Central memory CD8-positive, alpha-beta T cell (primary cell): ENCODE measurements around the gene ZNF236.

Experiments used
- ATAC-seq: fragments of 150-1000 bp; cut with Tn5 transposase; replicated peaks from 2 replicates; pipeline ENCODE4 v1.10.0; 2022; ENCODE audit warnings: mild to moderate bottlenecking, moderate FRiP score, moderate number of reproducible peaks; ENCODE audit not compliant: poor library complexity, severe bottlenecking; ENCODE audit errors: extremely low read depth
- DNase-seq, 2 donors: peaks; one replicate each; pipeline ENCODE4 v3.0.0; 2021; ENCODE audit warnings: low spot score in 2 of 2
- H3K27ac Mint-ChIP-seq: one replicate; pipeline ENCODE4 v1.8.0; 2022; ENCODE audit warnings: low read depth, mild to moderate bottlenecking, moderate library complexity, mixed read lengths
- H3K27me3 Mint-ChIP-seq: one replicate; pipeline ENCODE4 v1.8.0; 2022; ENCODE audit warnings: mixed read lengths
- H3K36me3 Mint-ChIP-seq: one replicate; pipeline ENCODE4 v1.8.0; 2022; ENCODE audit warnings: mild to moderate bottlenecking, moderate library complexity, mixed read lengths; ENCODE audit not compliant: insufficient read depth
- H3K4me1 Mint-ChIP-seq: one replicate; pipeline ENCODE4 v1.8.0; 2022; ENCODE audit warnings: mixed read lengths
- H3K4me3 Mint-ChIP-seq: one replicate; pipeline ENCODE4 v1.8.0; 2022; ENCODE audit warnings: mild to moderate bottlenecking, moderate library complexity, mixed read lengths
- H3K9me3 Mint-ChIP-seq: one replicate; pipeline ENCODE4 v1.8.0; 2022; ENCODE audit warnings: mixed read lengths

Gene ZNF236

DNA sequence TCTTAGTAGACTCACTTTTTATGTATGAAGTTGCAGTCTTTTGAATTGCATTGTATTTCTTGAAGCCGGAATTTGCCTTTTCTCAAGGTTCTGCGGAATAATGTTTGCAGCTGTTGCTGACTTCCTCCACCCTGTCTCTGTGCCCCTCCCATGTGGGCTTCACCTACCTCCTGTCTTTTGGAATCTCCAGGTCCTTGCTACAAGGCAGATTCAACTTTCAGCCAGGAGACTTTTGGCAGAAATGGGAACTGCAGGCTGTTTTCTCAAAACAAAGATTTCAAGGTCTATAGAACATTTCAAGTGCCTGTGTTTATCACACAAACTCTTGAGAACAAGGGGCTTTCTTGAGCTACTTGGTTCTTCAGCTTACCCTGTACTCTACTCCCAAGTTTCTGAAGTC, 25.6 kb downstream of the ZNF236 start:
- DNase-seq = no peak
- Mint-ChIP-seq H3K9me3 (no peaks in the 10 kb centered on the region), H3K27ac (no peak overlapping the region), H3K36me3 (peaks cover 11% of the 10 kb centered on the region), H3K27me3 (no peaks in the 10 kb centered on the region), H3K4me1 (peaks cover 42% of the 10 kb centered on the region), H3K4me3 (no peak overlapping the region)
- no peak for ATAC-seq

DNA sequence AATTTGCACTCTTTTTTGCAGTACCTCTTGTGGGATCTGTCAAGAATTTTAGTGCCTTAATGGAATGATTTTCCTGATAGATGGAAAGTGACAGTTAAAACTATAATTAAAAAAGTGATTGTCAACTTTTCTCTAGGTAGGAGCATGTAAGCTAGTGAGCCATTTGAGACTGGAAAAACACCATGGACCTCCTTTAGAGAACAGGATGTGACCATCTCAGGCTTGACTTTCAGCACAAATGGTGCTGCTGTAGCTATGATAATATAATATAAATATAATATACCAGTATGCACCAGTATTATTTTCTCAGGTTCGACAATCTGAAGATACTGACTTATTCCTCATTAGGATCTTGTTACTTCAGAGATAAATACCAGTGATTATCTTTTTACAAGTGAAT, 27.8 kb downstream of the ZNF236 start:
- H3K36me3 Mint-ChIP-seq = peaks cover 16% of the 10 kb centered on the region
- H3K27ac Mint-ChIP-seq = no peak overlapping the region
- ATAC-seq (no peak), DNase-seq (no peak)
- no peaks in the 10 kb centered on the region for H3K9me3 Mint-ChIP-seq
- H3K27me3 Mint-ChIP-seq = no peaks in the 10 kb centered on the region
- no peak overlapping the region for H3K4me3 Mint-ChIP-seq
- peaks cover 24% of the 10 kb centered on the region for H3K4me1 Mint-ChIP-seq

DNA sequence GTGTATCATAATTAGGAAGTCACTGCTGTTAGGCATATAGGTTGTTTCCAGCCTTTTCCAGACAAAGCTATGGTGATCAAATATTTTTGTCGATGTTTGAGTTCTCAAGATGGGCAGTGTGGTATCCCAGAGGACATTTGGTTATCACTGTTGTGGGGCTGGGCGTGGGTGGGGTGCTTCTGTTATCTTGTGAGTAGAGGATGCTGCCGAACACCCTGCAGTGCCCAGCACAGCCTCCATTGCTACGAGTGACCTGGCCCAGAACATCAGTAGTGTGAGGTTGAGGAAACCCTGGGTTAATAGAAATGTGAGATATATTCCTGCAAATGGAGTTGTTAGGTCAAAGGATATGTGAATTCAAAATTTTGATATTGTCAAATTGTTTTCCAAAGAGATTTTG, 33.2 kb downstream of the ZNF236 start:
- Mint-ChIP-seq H3K27ac (no peak overlapping the region), H3K4me1 (peaks cover 15% of the 10 kb centered on the region), H3K9me3 (no peaks in the 10 kb centered on the region), H3K27me3 (no peaks in the 10 kb centered on the region), H3K4me3 (no peak overlapping the region), H3K36me3 (peaks cover 23% of the 10 kb centered on the region)
- ATAC-seq = no peak
- no peak for DNase-seq

DNA sequence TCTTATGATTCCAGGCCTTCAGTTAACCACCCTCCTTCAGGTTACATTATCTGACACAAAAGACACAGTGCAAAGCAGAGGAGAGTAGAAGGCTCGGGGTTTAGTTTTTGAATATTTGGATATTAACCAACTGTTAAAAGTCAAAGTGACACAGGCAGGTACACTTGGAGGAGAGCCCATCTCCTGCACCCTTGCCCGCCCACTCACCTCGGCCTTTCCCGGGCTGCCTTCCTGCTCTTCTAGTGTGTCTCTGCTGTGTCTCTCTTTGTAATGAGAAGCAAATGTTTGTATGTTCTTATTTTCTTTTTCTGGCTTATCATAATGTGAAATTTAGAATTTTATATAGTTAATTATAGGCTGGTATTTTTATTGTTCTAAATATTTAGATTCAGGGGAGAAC, 35.1 kb downstream of the ZNF236 start:
- Mint-ChIP-seq H3K9me3 (no peaks in the 10 kb centered on the region), H3K36me3 (peaks cover 23% of the 10 kb centered on the region), H3K27me3 (no peaks in the 10 kb centered on the region), H3K27ac (peak overlapping the region; percentile 47), H3K4me1 (peaks cover 15% of the 10 kb centered on the region), H3K4me3 (no peak overlapping the region)
- ATAC-seq (no peak), DNase-seq (no peak)

DNA sequence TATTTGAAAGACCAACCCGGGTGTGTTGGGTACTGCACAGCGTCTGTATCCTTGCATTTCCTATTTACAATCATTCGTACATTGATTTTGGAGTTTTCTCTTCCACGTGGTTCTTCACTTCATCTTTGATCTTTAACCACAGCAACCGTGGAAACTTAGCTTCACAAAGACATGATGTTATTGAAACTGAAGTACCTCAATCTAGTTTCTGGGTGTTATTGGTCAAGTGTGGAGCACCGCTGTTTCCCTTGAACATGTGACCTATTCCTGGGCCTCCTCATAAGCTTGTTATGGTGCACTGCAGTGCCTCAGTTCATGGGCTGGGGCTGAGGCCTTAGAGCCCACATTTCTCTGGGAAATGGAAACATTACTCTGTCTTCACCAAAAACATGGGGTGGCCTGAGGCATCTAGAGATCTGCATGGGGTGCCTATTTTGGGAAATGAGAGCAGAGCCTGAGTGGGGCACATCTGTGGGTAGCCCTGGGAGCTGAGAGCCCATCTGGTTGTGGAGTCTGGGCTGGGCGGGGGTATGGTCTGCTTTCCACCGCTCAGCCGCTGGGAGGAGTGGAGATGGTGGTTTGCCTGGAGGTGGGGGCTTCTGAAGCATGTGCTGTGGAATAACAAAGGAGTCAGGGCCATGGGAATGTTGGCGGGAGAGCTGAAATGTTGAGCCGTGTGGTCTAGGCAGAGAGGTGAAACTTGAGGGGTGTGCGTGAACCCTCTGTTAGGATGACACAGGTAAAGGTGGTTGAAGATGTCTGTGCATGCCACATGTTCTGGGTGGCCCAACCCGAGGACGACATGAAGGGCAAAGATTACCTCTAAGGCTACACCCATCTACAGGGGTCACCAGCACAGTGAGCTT, 37.4 kb downstream of the ZNF236 start:
- Mint-ChIP-seq H3K9me3 (no peaks in the 10 kb centered on the region), H3K36me3 (peaks cover 25% of the 10 kb centered on the region), H3K4me1 (peaks cover 15% of the 10 kb centered on the region), H3K4me3 (no peak overlapping the region), H3K27ac (peak overlapping the region; percentile 39), H3K27me3 (no peaks in the 10 kb centered on the region)
- DNase-seq (no peak), ATAC-seq (no peak)

DNA sequence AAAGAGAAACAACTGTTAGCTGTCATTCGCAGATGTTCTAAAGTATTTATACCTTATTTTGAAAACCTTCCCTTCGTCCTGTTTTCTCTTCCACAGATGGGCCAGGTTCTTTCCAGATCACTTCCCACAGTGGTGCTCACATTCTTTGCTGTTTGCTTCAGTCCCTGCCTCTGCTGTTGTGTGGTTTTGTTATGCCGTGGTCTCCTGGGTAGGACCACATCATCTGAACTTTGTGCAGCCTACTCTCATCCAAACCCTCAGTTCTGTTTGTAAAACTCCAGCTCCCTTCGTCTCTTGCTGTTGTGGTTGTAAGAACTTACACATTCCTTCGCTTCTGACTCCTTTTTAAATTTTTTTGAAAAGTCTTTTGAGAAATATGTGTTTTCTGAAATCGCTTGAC, 38.1 kb downstream of the ZNF236 start:
- DNase-seq = no peak
- Mint-ChIP-seq H3K4me1 (peaks cover 15% of the 10 kb centered on the region), H3K27ac (no peak overlapping the region), H3K36me3 (peaks cover 23% of the 10 kb centered on the region), H3K9me3 (no peaks in the 10 kb centered on the region), H3K4me3 (no peak overlapping the region), H3K27me3 (no peaks in the 10 kb centered on the region)
- ATAC-seq = no peak

DNA sequence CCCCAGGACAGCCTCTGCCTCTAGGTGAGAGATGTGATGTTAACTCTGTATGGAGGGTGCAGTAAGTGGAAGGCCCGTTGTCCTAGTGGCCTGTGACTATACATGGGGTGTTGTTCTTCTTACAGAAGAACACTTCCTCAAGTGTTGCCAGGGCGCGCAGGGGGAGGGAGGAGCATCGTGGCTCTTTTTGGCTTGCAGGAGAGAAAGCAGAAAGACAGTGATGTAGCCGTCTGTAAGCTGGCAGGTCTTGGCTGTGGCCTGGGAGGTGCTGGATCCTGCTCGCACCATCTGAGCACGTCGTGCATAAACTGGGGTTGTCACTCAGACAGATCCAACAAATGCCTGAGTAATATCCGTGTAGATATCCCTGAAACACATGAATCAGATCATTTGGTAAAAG, 44.3 kb downstream of the ZNF236 start:
- Mint-ChIP-seq H3K36me3 (peaks cover 36% of the 10 kb centered on the region), H3K27me3 (no peaks in the 10 kb centered on the region)
- no peak for ATAC-seq

DNA sequence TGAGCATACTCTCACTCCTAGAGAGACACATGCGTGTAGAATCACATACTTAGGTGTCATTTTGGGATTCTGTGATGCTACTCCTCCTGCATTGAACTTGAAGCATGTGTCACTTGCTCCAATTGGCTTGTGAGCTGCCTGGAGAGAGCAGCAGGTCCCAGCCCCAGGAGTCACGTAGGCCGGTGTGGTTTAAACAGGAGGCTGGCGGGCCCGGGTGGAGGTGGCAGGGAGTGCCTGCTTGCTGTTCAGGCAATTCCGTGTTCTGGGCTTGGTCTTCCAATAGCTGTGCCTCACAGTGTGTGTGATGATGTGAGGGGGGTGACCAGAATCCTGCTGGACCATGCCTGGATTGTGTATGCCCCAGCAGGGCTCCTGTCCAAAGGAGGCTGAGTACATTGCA, 51.0 kb downstream of the ZNF236 start:
- H3K9me3 Mint-ChIP-seq = no peaks in the 10 kb centered on the region
- DNase-seq = no peak
- H3K4me1 Mint-ChIP-seq = peaks cover 20% of the 10 kb centered on the region
- H3K27ac Mint-ChIP-seq = no peak overlapping the region
- no peak for ATAC-seq
- H3K36me3 Mint-ChIP-seq = peaks cover 36% of the 10 kb centered on the region
- H3K4me3 Mint-ChIP-seq = no peak overlapping the region
- no peaks in the 10 kb centered on the region for H3K27me3 Mint-ChIP-seq

More for the DNA sequence above, 44.3 kb downstream of the ZNF236 start:
- Mint-ChIP-seq H3K4me1 (peaks cover 11% of the 10 kb centered on the region), H3K4me3 (no peak overlapping the region), H3K27ac (no peak overlapping the region), H3K9me3 (no peaks in the 10 kb centered on the region)
- no peak for DNase-seq

DNA sequence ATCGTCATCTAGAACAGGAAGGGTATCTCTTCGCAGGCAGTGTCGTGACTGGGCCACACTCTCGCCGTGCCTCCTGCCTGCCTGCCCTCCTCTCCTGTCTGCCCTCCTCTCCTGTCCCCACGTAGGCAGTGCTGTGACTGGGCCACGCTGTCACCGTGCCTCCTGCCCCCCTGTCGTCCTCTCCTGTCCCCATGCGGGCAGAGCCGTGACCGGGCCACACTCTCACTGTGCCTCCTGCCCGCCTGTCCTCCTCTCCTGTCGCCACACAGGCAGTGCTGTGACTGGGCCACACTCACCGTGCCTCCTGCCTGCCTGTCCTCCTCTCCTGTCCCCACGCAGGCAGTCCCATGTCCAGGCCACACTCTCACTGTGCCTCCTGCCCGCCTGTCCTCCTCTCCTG, 51.4 kb downstream of the ZNF236 start:
- DNase-seq (no peak), ATAC-seq (no peak)
- Mint-ChIP-seq H3K36me3 (peaks cover 37% of the 10 kb centered on the region), H3K4me1 (peaks cover 20% of the 10 kb centered on the region), H3K27ac (no peak overlapping the region), H3K9me3 (no peaks in the 10 kb centered on the region), H3K4me3 (no peak overlapping the region), H3K27me3 (no peaks in the 10 kb centered on the region)

DNA sequence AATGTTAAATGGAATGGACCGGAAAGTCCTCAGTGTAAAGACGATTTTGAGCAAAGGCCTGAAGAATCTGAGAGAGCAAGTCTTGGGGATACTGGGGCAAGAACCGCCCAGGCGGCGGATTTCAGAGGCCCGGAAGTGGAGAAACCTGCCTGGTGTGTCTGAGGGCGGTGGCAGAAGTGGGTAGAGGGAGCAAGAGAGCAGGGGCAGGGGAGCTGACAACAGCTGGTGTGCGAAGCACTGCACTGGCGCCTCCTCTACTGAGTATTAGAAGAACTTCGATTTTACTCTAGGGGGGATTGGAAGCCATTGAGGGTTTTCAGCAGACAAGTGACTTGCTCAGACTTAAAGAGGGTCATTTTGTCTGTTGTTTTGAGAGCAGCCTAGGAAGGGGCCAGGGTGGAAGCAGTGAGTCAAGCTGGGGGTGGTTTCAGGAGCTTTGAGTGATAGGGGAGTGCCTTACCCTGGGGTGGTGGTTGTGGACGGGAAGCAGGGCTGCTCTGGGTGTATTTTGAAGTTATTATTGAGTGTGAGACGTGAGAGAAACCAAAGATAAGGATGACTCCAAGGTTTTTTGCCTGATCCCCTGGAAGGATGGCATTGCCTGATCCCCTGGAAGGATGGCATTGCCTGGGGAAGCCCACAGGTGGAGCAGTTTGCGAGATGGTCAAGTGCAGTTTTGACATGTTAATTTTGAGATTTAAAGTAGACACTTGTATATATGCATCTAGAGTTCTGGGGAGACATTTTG, 52.5 kb downstream of the ZNF236 start:
- H3K36me3 Mint-ChIP-seq = peaks cover 38% of the 10 kb centered on the region
- peak; percentile 36 for ATAC-seq
- no peak for DNase-seq
- peak overlapping the region; percentile 81 for H3K27ac Mint-ChIP-seq
- H3K4me1 Mint-ChIP-seq = peaks cover 20% of the 10 kb centered on the region
- H3K9me3 Mint-ChIP-seq = no peaks in the 10 kb centered on the region
- no peak overlapping the region for H3K4me3 Mint-ChIP-seq
- no peaks in the 10 kb centered on the region for H3K27me3 Mint-ChIP-seq

DNA sequence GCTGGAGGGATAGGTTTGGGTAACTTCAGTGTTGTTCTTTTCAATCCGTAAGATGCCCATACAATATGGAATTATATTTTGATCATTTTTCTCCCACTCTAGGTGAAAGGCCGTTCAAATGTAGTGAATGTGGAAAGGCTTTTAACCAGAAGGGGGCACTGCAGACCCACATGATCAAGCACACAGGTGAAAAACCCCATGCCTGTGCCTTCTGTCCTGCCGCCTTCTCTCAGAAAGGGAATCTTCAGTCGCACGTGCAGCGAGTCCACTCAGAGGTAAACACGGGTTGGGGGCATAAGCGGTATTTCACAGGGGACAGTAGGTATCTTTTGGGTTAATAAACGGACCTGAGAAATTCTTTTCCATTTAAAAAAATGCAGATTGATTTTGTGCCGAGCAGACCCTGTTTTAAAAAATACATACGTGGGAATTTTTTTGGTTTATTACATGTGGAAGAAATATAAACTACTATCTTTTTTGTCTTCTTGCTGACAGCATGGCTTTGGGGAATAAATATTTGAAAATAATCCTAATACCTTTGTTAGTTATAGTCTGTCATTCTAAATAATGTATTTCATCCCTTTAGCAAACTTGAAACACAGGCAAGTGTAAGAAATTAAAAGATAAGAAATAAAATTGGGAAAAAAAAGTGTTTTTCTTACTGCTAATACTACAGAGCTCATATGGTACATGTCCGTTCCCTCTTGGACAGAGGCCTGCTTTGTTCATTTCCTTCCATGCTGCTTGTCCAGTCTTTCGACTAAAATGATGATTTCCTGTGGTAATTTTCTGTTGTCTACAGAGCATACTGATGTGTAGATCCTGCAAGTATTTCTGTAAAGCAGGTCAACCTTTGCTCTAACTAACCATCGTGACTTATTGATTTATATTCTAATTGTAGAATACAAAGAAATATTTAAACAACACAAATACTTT, 53.3 kb downstream of the ZNF236 start:
- DNase-seq (no peak), ATAC-seq (no peak)
- H3K4me1 Mint-ChIP-seq = peaks cover 15% of the 10 kb centered on the region
- H3K27me3 Mint-ChIP-seq = no peaks in the 10 kb centered on the region
- no peaks in the 10 kb centered on the region for H3K9me3 Mint-ChIP-seq
- H3K4me3 Mint-ChIP-seq = no peak overlapping the region
- peaks cover 39% of the 10 kb centered on the region for H3K36me3 Mint-ChIP-seq
- H3K27ac Mint-ChIP-seq = peak overlapping the region; percentile 81

DNA sequence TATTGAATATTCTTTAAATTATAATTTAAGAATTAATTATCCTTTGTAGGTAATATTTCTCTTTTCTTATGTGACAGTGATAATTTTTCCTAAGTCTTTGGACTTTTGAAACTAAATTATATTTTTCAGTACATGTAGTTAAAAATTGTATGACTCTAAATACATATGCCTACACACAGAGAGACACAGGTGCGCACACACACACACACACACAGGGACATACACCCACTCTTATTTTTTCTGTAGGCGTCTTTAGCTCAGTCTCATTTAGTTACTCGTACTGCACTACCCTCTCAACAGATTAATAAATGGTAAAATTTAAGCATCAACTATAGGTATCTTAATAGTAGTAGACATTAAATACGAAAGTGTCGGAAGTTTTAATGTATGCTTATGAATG, 56.1 kb downstream of the ZNF236 start:
- ATAC-seq (no peak), DNase-seq (no peak)
- H3K4me3 Mint-ChIP-seq = no peak overlapping the region
- H3K27ac Mint-ChIP-seq = no peak overlapping the region
- no peaks in the 10 kb centered on the region for H3K27me3 Mint-ChIP-seq
- H3K9me3 Mint-ChIP-seq = no peaks in the 10 kb centered on the region
- H3K4me1 Mint-ChIP-seq = peaks cover 14% of the 10 kb centered on the region
- peaks cover 48% of the 10 kb centered on the region for H3K36me3 Mint-ChIP-seq
